CD4-positive, alpha-beta T cell treated with Interleukin-2 at 100 ng/mL for 4 hours (primary cell): ENCODE results near the gene ZBTB9.
A peak's percentile ranks its signal among the peaks of the same experiment; 100 is the strongest.
"Not testable (repeated sequence)": the region's sequence is repeated elsewhere in the genome, so short reads cannot be mapped to it uniquely, and the experiment has no call there.

Source experiments
- DNase-seq: peaks from one replicate; pipeline ENCODE4 v3.0.0-alpha.2; 2020; ENCODE audit warnings: low spot score

ZBTB9 gene

DNA sequence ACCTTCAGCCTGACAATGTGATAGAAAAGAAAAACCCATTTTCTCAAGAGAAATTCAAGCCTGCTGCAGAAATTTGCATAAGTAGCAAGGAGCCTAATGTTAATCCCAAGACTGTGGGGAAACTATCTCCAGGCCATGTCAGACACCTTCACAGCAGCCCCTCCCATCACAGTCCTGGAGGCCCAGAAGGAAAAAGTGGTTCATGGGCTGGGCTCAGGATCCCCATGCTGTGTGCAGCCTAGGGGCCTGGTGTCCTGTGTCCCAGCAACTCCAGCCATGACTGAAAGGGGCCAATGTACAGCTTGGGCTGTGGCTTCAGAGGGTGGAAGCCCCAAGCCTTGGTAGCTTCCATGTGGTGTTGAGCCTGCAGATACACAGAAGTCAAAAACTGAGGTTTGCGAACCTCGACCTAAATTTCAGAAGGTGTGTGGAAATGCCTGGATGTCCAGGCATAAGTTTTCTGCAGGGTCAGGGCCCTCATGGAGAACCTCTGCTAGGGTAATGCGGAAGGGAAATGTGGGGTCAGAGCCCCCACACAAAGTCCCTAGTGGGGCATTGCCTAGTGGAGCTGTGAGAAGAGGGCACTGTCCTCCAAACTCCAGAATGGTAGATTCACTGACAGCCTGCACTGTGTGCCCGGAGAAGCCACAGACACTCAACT, 11.8 kb downstream of the ZBTB9 start:
- DNase-seq, result no peak

DNA sequence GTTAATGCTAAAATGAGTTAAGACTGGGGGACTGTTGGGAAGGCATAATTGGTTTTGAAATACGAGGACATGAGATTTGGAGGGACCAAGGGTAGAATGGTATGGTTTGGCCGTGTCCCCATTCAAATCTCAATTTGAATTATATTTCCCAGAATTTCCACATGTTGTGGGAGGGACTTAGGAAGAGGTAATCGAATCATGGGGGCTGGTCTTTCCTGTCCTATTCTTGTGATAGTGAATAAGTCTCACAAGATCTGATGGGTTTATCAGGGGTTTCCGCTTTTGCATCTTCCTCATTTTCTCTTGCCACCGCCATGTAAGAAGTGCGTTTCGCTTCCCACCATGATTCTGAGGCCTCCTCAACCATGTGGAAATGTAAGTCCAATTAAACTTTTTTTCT, 12.7 kb downstream of the ZBTB9 start:
- DNase-seq, result no peak

DNA sequence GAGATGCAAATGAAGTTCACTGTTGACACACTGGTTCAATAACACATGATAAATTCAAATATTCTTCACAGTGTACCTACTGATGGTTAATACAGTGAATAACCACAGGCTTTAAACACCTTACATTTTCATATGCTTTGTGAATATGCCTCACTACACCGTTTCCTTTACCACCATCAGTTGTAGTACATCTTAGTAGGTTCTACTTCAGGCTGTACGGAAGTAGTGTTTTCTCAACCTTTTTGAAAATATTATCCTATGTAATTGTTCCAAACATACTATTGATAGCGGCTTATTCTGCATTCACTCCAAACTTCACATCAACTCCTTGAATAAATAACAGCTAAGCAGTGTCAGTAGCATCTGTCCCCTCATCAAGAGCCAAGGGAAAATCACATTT, 15.3 kb downstream of the ZBTB9 start:
- no peak for DNase-seq

DNA sequence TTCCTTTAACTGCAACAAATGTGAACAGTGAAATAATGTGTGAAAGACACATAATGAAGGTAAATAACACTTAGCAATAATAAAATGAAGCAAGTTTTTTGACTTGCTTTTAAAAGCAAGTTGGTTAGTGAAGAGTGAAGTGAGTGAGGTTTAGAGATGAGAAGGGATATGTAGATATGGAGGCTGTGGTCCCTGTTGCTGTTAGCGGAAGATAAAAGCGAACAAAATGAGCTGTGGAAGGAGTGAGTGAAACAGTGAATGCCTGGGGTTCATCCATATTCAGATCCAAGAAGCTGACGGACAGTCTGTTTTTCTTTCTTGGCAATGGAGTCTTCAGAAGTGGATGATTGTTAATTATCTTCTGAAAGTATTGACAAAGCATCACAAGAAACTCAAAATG, 23.5 kb downstream of the ZBTB9 start:
- no peak for DNase-seq

DNA sequence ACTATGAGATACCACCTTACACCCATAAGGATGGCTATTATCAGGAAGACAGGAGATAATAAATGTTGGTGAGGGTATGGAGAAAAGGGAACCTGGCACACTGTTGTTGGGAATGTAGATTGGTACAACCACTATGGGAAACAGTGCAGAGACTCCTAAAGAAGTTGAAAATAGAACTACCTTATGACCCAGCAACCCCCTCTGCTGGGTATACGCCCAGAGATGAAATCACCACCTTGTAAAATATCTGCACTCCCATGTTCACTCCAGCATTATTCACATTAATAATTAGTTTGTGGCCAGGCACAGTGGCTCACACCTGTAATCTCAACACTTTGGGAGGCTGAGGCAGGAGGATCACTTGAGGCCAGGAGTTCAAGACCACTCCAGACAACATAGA, 26.8 kb downstream of the ZBTB9 start:
- DNase-seq, result peak; percentile 11

DNA sequence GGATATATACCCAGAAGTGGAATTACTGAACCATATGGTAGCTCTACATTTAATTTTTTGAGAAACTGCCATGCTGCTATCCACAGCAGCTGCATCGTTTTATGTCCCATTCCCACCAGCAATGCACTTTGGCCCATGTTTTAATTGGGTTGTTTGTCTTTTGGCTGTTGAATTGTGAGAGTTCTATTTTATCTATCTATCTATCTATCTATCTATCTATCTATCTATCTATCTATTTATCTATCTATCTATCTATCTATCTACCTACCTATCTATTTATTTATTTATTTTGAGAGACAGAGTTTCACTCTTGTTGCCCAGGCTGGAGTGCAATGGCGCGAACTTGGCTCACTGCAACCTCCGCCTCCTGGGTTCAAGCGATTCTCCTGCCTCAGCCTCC, 28.2 kb downstream of the ZBTB9 start:
- DNase-seq, result not testable (repeated sequence)

DNA sequence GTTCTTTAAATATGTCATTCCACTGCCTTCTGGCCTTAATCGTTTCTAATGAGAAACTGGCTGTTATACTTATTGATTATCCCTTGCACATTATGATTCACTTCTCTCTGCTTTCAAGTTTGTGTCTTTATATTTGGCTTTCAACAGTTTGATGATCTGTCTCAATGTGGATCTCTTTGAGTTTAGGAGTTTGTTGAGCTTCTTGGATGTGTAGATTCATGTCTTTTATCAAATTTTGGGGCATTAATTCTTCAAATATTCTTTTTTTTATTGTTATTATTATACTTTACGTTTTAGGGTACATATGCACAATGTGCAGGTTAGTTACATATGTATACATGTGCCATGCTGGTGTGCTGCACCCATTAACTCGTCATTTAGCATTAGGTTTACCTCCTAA, 29.3 kb downstream of the ZBTB9 start:
- no peak for DNase-seq

DNA sequence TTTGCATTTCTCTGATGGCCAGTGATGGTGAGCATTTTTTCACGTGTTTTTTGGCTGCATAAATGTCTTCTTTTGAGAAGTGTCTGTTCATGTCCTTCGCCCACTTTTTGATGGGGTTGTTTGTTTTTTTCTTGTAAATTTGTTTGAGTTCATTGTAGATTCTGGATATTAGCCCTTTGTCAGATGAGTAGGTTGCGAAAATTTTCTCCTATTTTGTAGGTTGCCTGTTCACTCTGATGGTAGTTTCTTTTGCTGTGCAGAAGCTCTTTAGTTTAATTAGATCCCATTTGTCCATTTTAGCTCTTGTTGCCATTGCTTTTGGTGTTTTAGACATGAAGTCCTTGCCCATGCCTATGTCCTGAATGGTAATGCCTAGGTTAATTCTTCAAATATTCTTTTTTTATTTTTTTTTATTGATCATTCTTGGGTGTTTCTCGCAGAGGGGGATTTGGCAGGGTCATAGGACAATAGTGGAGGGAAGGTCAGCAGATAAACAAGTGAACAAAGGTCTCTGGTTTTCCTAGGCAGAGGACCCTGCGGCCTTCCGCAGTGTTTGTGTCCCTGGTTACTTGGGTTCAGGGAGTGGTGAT, 30.4 kb downstream of the ZBTB9 start:
- DNase-seq, result not testable (repeated sequence)

DNA sequence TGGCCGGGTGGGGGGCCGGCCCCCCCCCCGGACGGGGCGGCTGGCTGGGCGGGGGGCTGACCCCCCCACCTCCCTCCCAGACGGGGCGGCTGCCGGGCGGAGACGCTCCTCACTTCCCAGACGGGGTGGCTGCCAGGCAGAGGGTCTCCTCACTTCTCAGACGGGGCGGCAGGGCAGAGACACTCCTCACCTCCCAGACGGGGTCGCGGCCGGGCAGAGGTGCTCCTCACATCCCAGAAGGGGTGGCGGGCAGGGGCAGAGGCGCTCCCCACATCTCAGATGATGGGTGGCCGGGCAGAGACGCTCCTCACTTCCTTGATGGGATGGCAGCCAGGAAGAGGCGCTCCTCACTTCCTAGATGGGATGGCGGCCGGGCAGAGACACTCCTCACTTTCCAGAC, 31.3 kb downstream of the ZBTB9 start:
- DNase-seq, result not testable (repeated sequence)

DNA sequence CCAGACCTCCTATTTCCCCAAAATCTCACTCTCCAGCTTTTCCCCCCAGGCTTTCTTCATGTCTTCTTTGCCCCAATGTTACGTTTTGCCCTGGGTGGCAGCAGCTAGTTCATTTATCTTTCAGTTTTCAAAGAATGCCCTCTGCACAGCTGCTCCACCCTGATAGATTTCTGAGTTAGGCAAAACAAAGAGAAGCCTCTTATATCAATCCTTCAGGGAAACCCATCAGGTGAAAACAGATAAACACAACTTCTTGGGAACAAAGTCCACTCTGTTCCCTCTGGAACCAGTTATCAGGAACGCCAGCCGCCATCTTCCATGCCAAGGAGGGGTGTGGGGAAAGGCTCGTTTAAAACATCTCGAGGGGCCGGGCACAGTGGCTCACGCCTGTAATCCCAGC, 34.0 kb downstream of the ZBTB9 start:
- DNase-seq, result no peak

DNA sequence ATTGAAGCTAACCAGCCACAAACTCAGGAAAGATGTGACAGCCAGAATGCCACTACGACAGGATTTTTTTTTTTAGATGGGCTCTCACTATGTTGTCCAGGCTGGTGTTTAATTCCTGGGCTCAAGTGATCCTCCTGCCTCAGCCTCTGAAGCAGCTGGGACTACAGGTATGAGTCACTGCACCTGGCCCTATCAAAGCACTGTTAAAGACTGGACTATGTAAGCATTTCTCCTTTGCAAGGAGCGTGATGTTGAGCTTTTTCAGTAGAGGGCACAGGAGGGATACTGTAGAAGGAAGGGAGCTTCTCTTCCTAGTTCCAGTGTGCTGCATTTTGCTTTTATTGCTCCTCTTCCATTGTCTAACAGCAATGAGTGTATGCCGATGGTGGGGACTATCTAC, 35.8 kb downstream of the ZBTB9 start:
- no peak for DNase-seq

DNA sequence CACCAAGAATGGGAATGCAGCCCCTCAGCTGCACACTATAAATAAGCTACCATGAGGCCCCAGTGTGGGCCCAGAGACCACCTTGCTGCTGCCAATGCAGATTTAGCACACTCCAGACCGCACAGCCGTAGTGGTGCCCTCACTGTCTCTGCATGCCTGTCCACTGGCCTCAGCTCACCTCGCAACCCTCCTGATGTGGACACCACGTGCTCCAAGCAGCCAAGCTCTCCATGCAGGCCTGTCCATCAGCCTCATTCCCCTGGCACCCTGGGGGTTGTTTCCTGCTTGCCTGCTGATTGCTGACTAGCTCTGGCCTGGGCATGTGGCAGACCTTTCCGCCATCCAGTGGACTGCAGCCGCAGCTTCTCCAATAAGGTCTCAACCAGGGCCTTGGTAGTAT, 36.2 kb downstream of the ZBTB9 start:
- DNase-seq, result no peak

DNA sequence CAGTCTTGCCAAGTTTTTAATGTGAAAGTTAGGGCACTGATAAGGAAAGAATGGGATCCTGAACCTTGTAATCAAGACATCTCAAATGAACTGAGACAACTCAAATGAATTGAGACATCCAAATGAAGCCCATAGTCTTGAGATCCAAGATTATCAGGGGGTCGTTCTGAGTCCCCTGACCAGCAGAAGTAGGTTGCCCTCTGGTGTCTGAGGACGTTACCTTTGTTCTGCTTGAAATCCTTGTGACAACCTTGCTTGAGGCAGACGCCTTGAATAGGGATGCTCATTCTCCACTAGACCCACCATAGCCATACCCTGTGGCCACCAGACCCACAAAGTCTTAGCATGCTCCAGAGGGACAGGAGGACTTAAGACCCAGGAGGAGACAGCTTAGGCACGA, 37.7 kb downstream of the ZBTB9 start:
- peak; percentile 2 for DNase-seq

DNA sequence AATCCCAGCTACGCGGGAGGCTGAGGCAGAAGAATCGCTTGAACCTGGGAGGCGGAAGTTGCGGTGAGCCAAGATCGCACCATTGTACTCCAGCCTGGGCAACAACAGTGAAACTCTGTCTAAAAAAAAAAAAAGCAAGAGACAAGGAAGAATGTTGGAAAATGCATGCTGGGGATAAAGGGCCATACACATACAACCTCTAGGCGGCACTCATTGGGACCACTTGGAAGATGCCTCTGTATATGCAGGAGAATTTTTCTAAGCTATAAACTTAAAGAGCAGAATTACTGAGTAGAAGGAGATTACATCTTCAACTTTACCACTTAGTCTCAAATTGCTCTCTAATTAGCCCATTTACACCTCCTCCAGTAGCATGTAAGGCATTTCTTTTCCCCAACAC, 42.8 kb downstream of the ZBTB9 start:
- DNase-seq, result no peak

DNA sequence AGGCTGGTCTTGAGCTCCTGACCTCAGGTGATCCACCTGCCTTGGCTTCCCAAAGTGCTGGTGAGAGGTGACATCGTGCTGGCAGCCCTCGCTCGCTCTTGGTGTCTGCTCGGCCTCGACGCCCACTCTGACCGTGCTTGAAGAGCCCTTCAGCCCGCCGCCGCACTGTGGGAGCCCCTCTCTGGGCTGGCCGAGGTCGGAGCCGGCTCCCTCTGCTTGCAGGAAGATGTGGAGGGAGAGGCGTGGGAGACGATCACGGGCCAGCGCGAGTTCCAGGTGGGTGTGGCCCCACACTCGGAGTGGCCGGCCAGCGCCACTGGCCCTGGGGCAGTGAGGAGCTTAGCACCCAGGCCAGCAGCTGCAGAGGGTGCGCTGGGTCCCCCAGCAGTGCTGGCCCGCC, 48.1 kb downstream of the ZBTB9 start:
- DNase-seq, result no peak

DNA sequence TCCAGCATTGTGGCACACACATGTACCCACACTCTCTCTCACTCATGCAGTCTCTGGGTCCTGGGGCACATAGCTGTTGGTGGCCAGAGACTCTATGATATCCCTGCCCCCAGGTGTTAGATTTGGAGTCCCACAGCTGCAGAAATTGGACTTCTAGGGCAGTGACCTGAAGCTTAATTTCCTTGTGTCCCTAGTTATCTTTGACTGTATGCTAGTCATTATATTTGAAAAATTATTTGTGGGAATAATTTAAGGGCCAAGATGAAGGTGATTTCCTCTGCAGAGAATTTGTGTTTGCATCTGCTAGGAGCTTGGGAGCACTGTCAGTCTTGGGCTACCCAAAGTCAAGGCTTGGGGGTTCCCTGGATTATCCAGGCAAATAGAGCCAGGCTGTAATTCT, 50.1 kb downstream of the ZBTB9 start:
- no peak for DNase-seq

DNA sequence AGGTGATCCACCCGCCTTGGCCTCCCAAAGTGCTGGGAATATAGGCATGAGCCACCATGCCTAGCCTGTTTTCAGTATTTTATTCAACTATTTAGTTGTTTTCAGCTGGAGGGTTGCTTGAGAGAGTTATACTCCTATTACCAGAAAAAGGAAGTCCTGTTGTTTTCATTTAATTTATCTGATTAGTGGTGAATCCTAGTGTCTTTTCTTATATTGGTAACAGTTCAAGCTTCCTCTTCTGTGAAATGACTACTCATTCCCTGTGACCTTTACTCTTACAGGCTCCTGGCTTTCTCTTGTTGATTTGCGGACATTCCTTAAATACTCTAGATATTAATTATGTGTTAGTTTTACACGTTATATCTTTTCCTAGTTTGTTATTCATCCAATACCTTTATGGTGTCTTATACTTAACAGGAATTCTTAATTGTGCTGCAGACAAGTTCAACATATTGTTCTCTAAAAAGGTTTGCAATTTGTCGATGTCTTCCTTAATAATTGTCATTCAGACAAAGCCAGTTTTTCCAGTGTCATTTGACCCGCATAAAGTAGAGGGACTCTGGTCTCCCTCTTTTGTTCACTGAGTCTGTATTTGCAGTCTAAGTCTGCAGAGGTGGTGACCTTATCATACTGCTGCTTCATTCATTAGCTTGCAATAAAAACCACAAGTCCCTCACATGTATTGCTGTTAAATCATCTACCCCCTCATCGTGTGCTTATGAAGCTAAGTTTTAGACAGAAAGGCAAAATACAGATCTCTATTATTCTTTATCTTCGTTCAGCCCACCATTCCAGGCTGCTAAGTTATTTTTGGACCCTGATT, 51.4 kb downstream of the ZBTB9 start:
- no peak for DNase-seq
